HEK293T (cell line): ENCODE results near the gene EIF1AY.
"Not testable (repeated sequence)": the region's sequence is repeated elsewhere in the genome, so short reads cannot be mapped to it uniquely, and the experiment has no call there.

ENCODE experiments used
- CTCF ChIA-PET: fragments of 350-600 bp; formaldehyde crosslinking; extraction: SDS; loops from one replicate; lab custom pipeline; 2021; ENCODE audit warnings: antibody characterized with exemption, inconsistent platforms; lab: Yijun Ruan, JAX
- POLR2A ChIA-PET: fragments of 350-600 bp; formaldehyde crosslinking; extraction: SDS; loops from one replicate; lab custom pipeline; 2020; ENCODE audit warnings: antibody characterized with exemption, inconsistent platforms; lab: Yijun Ruan, JAX
- DNase-seq: peaks from one replicate; pipeline ENCODE4 v3.0.0; 2012; ENCODE audit warnings: mixed read lengths; ENCODE audit errors: extremely low spot score
- ARNT ChIP-seq: fragments of 450-650 bp; IDR thresholded peaks from 2 replicates; pipeline ENCODE4 v1.6.1; 2017; ENCODE audit warnings: mild to moderate bottlenecking
- BHLHE40 ChIP-seq: fragments of 450-650 bp; IDR thresholded peaks from 2 replicates; pipeline ENCODE4 v1.6.1; 2016; ENCODE audit warnings: mild to moderate bottlenecking, moderate library complexity, borderline replicate concordance
- CTBP1 ChIP-seq: fragments of 450-650 bp; IDR thresholded peaks from 2 replicates; pipeline ENCODE4 v1.6.1; 2016; ENCODE audit warnings: borderline replicate concordance
- ELF4 ChIP-seq: fragments of 450-650 bp; IDR thresholded peaks from 2 replicates; pipeline ENCODE4 v1.6.1; 2017; ENCODE audit warnings: antibody characterized with exemption
- FOXA1 ChIP-seq: fragments of 450-650 bp; IDR thresholded peaks from 2 replicates; pipeline ENCODE4 v1.6.1; 2016; ENCODE audit warnings: mild to moderate bottlenecking
- FOXK2 ChIP-seq: fragments of 450-650 bp; IDR thresholded peaks from 2 replicates; pipeline ENCODE4 v1.6.1; 2016; ENCODE audit warnings: mild to moderate bottlenecking
- FOXM1 ChIP-seq: fragments of 450-650 bp; IDR thresholded peaks from 2 replicates; pipeline ENCODE4 v1.6.1; 2017; ENCODE audit warnings: mild to moderate bottlenecking, borderline replicate concordance
- HDGF ChIP-seq: fragments of 450-650 bp; IDR thresholded peaks from 2 replicates; pipeline ENCODE4 v1.6.1; 2017; ENCODE audit warnings: antibody characterized with exemption, borderline replicate concordance
- L3MBTL2 ChIP-seq: fragments of 450-650 bp; conservative IDR thresholded peaks from 2 replicates; pipeline ENCODE4 v1.6.1; 2016; ENCODE audit warnings: mild to moderate bottlenecking
- LEF1 ChIP-seq: fragments of 450-650 bp; IDR thresholded peaks from 2 replicates; pipeline ENCODE4 v1.6.1; 2017; ENCODE audit warnings: mild to moderate bottlenecking, borderline replicate concordance
- NFRKB ChIP-seq: fragments of 450-650 bp; IDR thresholded peaks from 2 replicates; pipeline ENCODE4 v1.6.1; 2016; ENCODE audit warnings: mild to moderate bottlenecking, moderate library complexity
- PKNOX1 ChIP-seq: fragments of 450-650 bp; IDR thresholded peaks from 2 replicates; pipeline ENCODE4 v1.6.1; 2016
- SP1 ChIP-seq: fragments of 450-650 bp; IDR thresholded peaks from 2 replicates; pipeline ENCODE4 v1.6.1; 2017
- SUZ12 ChIP-seq: fragments of 450-650 bp; IDR thresholded peaks from 2 replicates; pipeline ENCODE4 v1.6.1; 2016; ENCODE audit warnings: mild to moderate bottlenecking
- TARDBP ChIP-seq: fragments of 450-650 bp; IDR thresholded peaks from 2 replicates; pipeline ENCODE4 v1.6.1; 2016
- ZNF384 ChIP-seq: fragments of 450-650 bp; IDR thresholded peaks from 2 replicates; pipeline ENCODE4 v1.6.1; 2016

EIF1AY gene

GRCh38 chrY:20549289-20549688 is 26.3 kb upstream of the EIF1AY start:
- no peak for TF ChIP-seq BHLHE40
- TF ChIP-seq ZNF384, result no peak
- ChIA-PET CTCF (no interaction called here), POLR2A (no interaction called here)
- DNase-seq, result no peak

GRCh38 chrY:20551840-20552239 is 23.7 kb upstream of the EIF1AY start:
- TF ChIP-seq CTBP1, result no peak
- no peak for TF ChIP-seq LEF1
- TF ChIP-seq FOXM1, result no peak
- TF ChIP-seq ZNF384, result no peak
- ChIA-PET POLR2A (no interaction called here), CTCF (no interaction called here)
- no peak for DNase-seq

GRCh38 chrY:20552764-20553323 is 22.7 kb upstream of the EIF1AY start:
- CTCF ChIA-PET, POLR2A ChIA-PET, DNase-seq: not testable (repeated sequence)

- DNase-seq, result no peak
- CTCF ChIA-PET, result no interaction called here
- POLR2A ChIA-PET, result no interaction called here
- TF ChIP-seq SP1 (no peak), BHLHE40 (no peak), CTBP1 (no peak), L3MBTL2 (no peak), ELF4 (no peak), SUZ12 (no peak)
These were observed 19.8 kb upstream of the EIF1AY start for GRCh38 chrY:20555820-20556219.

- ChIA-PET CTCF (no interaction called here), POLR2A (no interaction called here)
- TF ChIP-seq ZNF384, result no peak
- no peak for TF ChIP-seq ARNT
- no peak for DNase-seq
These were observed 16.9 kb upstream of the EIF1AY start for GRCh38 chrY:20558677-20559076.

- ChIA-PET POLR2A (no interaction called here), CTCF (no interaction called here)
- TF ChIP-seq SUZ12, result no peak
- no peak for TF ChIP-seq FOXK2
- no peak for TF ChIP-seq TARDBP
- no peak for TF ChIP-seq PKNOX1
- no peak for TF ChIP-seq FOXM1
- no peak for TF ChIP-seq ZNF384
- TF ChIP-seq CTBP1, result no peak
- no peak for TF ChIP-seq L3MBTL2
- no peak for TF ChIP-seq BHLHE40
- no peak for TF ChIP-seq NFRKB
- TF ChIP-seq ELF4, result no peak
- no peak for TF ChIP-seq SP1
- no peak for TF ChIP-seq LEF1
- TF ChIP-seq FOXA1, result no peak
- no peak for TF ChIP-seq HDGF
- TF ChIP-seq ARNT, result no peak
- no peak for DNase-seq
These were observed 15.6 kb upstream of the EIF1AY start for GRCh38 chrY:20559873-20560512.

- CTCF ChIA-PET, result no interaction called here
- no peak for TF ChIP-seq L3MBTL2
- no peak for TF ChIP-seq ZNF384
- TF ChIP-seq ARNT, result no peak
- TF ChIP-seq SP1, result no peak
- no peak for TF ChIP-seq FOXM1
- no peak for TF ChIP-seq FOXA1
- no peak for DNase-seq
- POLR2A ChIA-PET, result no interaction called here
These were observed 4.3 kb upstream of the EIF1AY start for GRCh38 chrY:20571306-20571705.

- TF ChIP-seq ELF4 (no peak), ARNT (no peak), HDGF (no peak), PKNOX1 (no peak), FOXA1 (no peak), L3MBTL2 (no peak), FOXK2 (no peak), SP1 (no peak), CTBP1 (no peak), TARDBP (no peak), NFRKB (no peak), LEF1 (no peak), FOXM1 (no peak), BHLHE40 (no peak), SUZ12 (no peak), ZNF384 (no peak)
- DNase-seq, result no peak
- CTCF ChIA-PET, result no interaction called here
- POLR2A ChIA-PET, result no interaction called here
These were observed 930 bp downstream of the EIF1AY start for GRCh38 chrY:20576506-20576905.
